Hepatocyte (in vitro differentiated cells): ENCODE data around the gene PRMT3. TPM values are rescaled to one million over a fixed set of nuclear protein-coding genes. Genes with fewer than 3 reads are reported as not detected.

Experiments used
- DNase-seq: peaks from one replicate; pipeline ENCODE4 v3.0.0-alpha.2; 2016; ENCODE audit warnings: low spot score
- H2AFZ ChIP-seq: fragments of 200-600 bp; sonication (generic); 2 replicates; pipeline ENCODE4 v1.6.0; 2016; ENCODE audit warnings: antibody characterized with exemption, mild to moderate bottlenecking
- H3K27ac ChIP-seq: fragments of 200-600 bp; sonication (generic); 2 replicates; pipeline ENCODE4 v1.5.1; 2016; ENCODE audit warnings: mild to moderate bottlenecking
- H3K27me3 ChIP-seq: fragments of 200-600 bp; sonication (generic); 2 replicates; pipeline ENCODE4 v1.6.1; 2016
- H3K36me3 ChIP-seq: fragments of 200-600 bp; sonication (generic); replicated peaks from 2 replicates; pipeline ENCODE4 v1.5.1; 2016; ENCODE audit warnings: low read depth; ENCODE audit not compliant: insufficient read depth
- H3K4me1 ChIP-seq: fragments of 200-600 bp; sonication (generic); 2 replicates; pipeline ENCODE4 v1.5.1; 2016; ENCODE audit warnings: mild to moderate bottlenecking, moderate library complexity; ENCODE audit not compliant: insufficient read depth
- H3K4me2 ChIP-seq: fragments of 200-600 bp; sonication (generic); 2 replicates; pipeline ENCODE4 v1.6.0; 2016
- H3K4me3 ChIP-seq: fragments of 200-600 bp; sonication (generic); 2 replicates; pipeline ENCODE4 v1.5.1; 2016; ENCODE audit warnings: mild to moderate bottlenecking
- H3K79me2 ChIP-seq: fragments of 200-600 bp; sonication (generic); 2 replicates; pipeline ENCODE4 v1.6.0; 2017; ENCODE audit warnings: mild to moderate bottlenecking
- H3K9me2 ChIP-seq: fragments of 200-600 bp; sonication (generic); replicated peaks from 2 replicates; pipeline ENCODE4 v1.6.0; 2017; ENCODE audit warnings: mild to moderate bottlenecking; ENCODE audit not compliant: insufficient read depth
- H3K9me3 ChIP-seq: fragments of 200-600 bp; sonication (generic); 2 replicates; pipeline ENCODE4 v1.5.1; 2016; ENCODE audit warnings: low read depth, mild to moderate bottlenecking
- H4K20me1 ChIP-seq: fragments of 200-600 bp; sonication (generic); 2 replicates; pipeline ENCODE4 v1.6.0; 2016; ENCODE audit warnings: mild to moderate bottlenecking; ENCODE audit not compliant: insufficient read depth, poor library complexity, severe bottlenecking
- EZH2 ChIP-seq: fragments of 200-600 bp; sonication (generic); IDR thresholded peaks from 2 replicates; pipeline ENCODE4 v1.6.1; 2016; ENCODE audit warnings: antibody characterized with exemption, mild to moderate bottlenecking, borderline replicate concordance
- EZH2phosphoT487 ChIP-seq: fragments of 200-600 bp; sonication (generic); IDR thresholded peaks from one replicate; pipeline ENCODE4 v1.6.1; 2018; ENCODE audit warnings: antibody characterized with exemption, mild to moderate bottlenecking, low read depth, moderate library complexity; ENCODE audit not compliant: unreplicated experiment, severe bottlenecking
- WGBS: methylation state at CpG from one replicate; pipeline ENCODE4 v1.1.6; 2016; ENCODE audit warnings: low lambda C conversion rate; ENCODE audit errors: missing lambda C conversion rate; 5-methylcytosine and 5-hydroxymethylcytosine counted together
- polyA plus RNA-seq: library from polyadenylated mRNA; unstranded; fragments of >200 nt; fragmentation: Nextera tagmentation; extraction: Ambion mirVana; gene quantifications from 2 replicates; pipeline ENCODE4 v1.2.1, GENCODE V29; 2016
- total RNA-seq: library from RNA; depleted of rRNA; stranded (reverse); fragments of >200 nt; gene quantifications from 2 replicates; pipeline ENCODE4 v1.2.3, GENCODE V29; 2014
- TF ChIP-seq, protein P1 (sequence below): fragments of 200-600 bp; sonication (generic); IDR thresholded peaks from 2 replicates; pipeline ENCODE4 v1.5.1; 2016; ENCODE audit warnings: antibody characterized with exemption, mild to moderate bottlenecking; ENCODE audit not compliant: poor library complexity

PRMT3 gene
- total and polyA plus RNA-seq, 2 experiments from 2014 or later = 9.5 to 18.8 TPM

- no peaks in the 10 kb centered on the region for H3K36me3 ChIP-seq
- no peaks in the 10 kb centered on the region for H3K9me3 ChIP-seq
- no peak overlapping the region for H3K4me3 ChIP-seq
- H3K27me3 ChIP-seq = no peaks in the 10 kb centered on the region
- H3K9me2 ChIP-seq = no peaks in the 10 kb centered on the region
- H2AFZ ChIP-seq = no peak overlapping the region
- H3K79me2 ChIP-seq = no peaks in the 10 kb centered on the region
- TF ChIP-seq EZH2phosphoT487 (no peak), EZH2 (no peak)
- TF ChIP-seq, protein P1, sequence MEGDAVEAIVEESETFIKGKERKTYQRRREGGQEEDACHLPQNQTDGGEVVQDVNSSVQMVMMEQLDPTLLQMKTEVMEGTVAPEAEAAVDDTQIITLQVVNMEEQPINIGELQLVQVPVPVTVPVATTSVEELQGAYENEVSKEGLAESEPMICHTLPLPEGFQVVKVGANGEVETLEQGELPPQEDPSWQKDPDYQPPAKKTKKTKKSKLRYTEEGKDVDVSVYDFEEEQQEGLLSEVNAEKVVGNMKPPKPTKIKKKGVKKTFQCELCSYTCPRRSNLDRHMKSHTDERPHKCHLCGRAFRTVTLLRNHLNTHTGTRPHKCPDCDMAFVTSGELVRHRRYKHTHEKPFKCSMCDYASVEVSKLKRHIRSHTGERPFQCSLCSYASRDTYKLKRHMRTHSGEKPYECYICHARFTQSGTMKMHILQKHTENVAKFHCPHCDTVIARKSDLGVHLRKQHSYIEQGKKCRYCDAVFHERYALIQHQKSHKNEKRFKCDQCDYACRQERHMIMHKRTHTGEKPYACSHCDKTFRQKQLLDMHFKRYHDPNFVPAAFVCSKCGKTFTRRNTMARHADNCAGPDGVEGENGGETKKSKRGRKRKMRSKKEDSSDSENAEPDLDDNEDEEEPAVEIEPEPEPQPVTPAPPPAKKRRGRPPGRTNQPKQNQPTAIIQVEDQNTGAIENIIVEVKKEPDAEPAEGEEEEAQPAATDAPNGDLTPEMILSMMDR = no peak
- no peak for DNase-seq
- no peaks in the 10 kb centered on the region for H4K20me1 ChIP-seq
- 95% methylated on average over 1 of the region's 1 CpG for WGBS
- H3K4me1 ChIP-seq = no peaks in the 10 kb centered on the region
- H3K27ac ChIP-seq = no peak overlapping the region
- no peak overlapping the region for H3K4me2 ChIP-seq
Measured at GRCh38 chr11:20488352-20488751, 100.8 kb downstream of the PRMT3 start.

DNA sequence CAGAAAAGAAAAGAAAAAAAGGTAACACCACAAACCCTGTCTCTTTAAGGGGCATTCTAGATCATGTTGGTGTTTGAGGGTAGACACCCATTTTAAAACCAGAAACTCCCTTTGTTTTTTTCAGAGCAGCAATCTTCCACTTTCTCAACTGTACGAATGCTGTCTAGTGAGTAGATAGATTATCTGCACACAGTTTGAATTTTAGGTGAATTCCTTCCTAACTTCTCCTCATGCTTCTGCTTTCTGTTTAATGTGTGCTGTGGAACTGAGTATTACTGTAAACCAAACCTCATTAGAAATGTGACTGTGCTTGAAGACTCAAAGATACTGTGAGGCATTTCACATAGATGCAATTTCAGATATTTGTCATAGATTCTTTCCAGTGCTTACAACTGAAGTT, 102.4 kb downstream of the PRMT3 start:
- Histone ChIP-seq H3K9me3 (no peaks in the 10 kb centered on the region), H3K27ac (no peak overlapping the region), H4K20me1 (no peaks in the 10 kb centered on the region), H3K4me1 (no peaks in the 10 kb centered on the region), H3K27me3 (no peaks in the 10 kb centered on the region), H3K36me3 (no peaks in the 10 kb centered on the region), H3K79me2 (no peaks in the 10 kb centered on the region), H2AFZ (no peak overlapping the region), H3K4me2 (no peak overlapping the region), H3K9me2 (no peaks in the 10 kb centered on the region), H3K4me3 (no peak overlapping the region)
- DNase-seq = no peak
- TF ChIP-seq, protein P1 = no peak
- TF ChIP-seq EZH2 = no peak
- TF ChIP-seq EZH2phosphoT487 = no peak
- WGBS = 66% methylated on average over 1 of the region's 1 CpG

- Histone ChIP-seq H3K79me2 (no peaks in the 10 kb centered on the region), H3K9me2 (no peaks in the 10 kb centered on the region), H3K27ac (no peak overlapping the region), H2AFZ (no peak overlapping the region), H4K20me1 (no peaks in the 10 kb centered on the region), H3K4me1 (no peaks in the 10 kb centered on the region), H3K36me3 (no peaks in the 10 kb centered on the region), H3K4me2 (no peak overlapping the region), H3K27me3 (no peaks in the 10 kb centered on the region), H3K4me3 (no peak overlapping the region), H3K9me3 (no peaks in the 10 kb centered on the region)
- WGBS = 99% methylated on average over 4 of the region's 4 CpGs
- DNase-seq = no peak
- TF ChIP-seq, protein P1 = no peak
- TF ChIP-seq EZH2 = no peak
- TF ChIP-seq EZH2phosphoT487 = no peak
Measured at GRCh38 chr11:20493340-20493739, 105.8 kb downstream of the PRMT3 start.
